Measurements from ENCODE around the gene ASL.

DNA sequence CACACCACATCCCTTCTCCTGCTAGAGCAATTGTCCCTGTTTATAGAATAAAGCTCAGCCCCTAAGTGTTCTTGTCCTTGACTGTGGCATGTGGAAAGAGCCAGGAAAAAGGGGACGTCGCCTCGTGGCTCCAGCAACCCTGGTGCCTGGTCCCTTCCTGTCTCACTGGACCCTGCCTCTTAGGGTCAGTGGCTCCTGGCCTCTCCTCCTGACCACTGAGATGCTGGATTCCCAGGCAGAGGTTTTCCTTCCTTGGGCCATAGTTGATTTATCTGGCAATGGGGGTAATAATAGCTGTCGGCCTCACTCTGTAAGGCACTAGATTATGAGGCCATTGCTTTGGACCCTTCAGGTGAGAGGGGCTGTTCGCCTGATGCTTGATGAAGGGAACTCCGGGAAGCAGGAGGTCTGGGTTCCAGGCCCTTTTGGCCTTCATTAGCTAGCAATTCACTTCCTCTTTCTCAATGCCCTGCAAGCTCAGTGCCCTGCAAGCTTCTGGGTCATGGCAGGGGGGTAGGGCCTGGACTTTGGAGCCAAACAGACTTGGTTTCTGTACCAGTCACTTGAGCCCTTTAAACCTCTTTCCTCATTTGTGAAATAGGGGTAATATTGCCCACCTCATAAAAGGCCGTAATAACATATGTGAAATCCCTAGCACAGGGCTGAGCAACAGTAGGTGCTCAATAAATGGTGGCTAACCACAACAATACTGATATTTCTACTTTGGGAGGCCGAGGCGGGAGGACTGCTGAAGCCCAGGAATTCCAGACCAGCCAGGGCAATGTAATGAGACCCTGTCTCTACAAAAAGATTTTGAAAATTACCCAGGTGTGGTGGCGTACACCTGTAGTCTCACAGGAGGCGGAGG lies 1.1 kb downstream of the ASL start:
- TF ChIP-seq, protein P1, sequence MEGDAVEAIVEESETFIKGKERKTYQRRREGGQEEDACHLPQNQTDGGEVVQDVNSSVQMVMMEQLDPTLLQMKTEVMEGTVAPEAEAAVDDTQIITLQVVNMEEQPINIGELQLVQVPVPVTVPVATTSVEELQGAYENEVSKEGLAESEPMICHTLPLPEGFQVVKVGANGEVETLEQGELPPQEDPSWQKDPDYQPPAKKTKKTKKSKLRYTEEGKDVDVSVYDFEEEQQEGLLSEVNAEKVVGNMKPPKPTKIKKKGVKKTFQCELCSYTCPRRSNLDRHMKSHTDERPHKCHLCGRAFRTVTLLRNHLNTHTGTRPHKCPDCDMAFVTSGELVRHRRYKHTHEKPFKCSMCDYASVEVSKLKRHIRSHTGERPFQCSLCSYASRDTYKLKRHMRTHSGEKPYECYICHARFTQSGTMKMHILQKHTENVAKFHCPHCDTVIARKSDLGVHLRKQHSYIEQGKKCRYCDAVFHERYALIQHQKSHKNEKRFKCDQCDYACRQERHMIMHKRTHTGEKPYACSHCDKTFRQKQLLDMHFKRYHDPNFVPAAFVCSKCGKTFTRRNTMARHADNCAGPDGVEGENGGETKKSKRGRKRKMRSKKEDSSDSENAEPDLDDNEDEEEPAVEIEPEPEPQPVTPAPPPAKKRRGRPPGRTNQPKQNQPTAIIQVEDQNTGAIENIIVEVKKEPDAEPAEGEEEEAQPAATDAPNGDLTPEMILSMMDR (IDR thresholded peaks at IDR 0.05): no peak
- no peak for TF ChIP-seq POLR2A (IDR thresholded peaks at IDR 0.05)
